GM12878 (cell line): ENCODE data around the gene COL4A2. TPM values are rescaled to one million over a fixed set of nuclear protein-coding genes. Genes with fewer than 3 reads are reported as not detected.

Experiments used
- ATAC-seq: fragments of 200-7000 bp; cut with Tn5 transposase; 3 replicates; pipeline ENCODE4 v1.9.1; 2020; ENCODE audit warnings: mild to moderate bottlenecking, moderate library complexity
- BruUV-seq: library from RNA; stranded (reverse); fragments of 400-500 nt; replicated peaks from 2 replicates; lab custom pipeline; 2021; lab: Mats Ljungman, UMichigan
- CTCF ChIA-PET: fragments of 300-600 bp; sonication (Branson Sonifier 250); formaldehyde crosslinking; extraction: SDS; loops from one replicate; lab custom pipeline; 2021; ENCODE audit warnings: inconsistent platforms; lab: Yijun Ruan, JAX
- POLR2A ChIA-PET: fragments of 350-600 bp; formaldehyde crosslinking; extraction: SDS; loops from one replicate; lab custom pipeline; 2021; ENCODE audit warnings: inconsistent platforms; lab: Charles Lee
- RAD21 ChIA-PET: fragments of 300-600 bp; sonication (Branson Sonifier 250); formaldehyde crosslinking; loops from one replicate; lab custom pipeline; 2023; ENCODE audit warnings: antibody characterized with exemption; ENCODE audit not compliant: unreplicated experiment; lab: Charles Lee
- SMC1A ChIA-PET: fragments of 300-600 bp; sonication (Branson Sonifier 250); formaldehyde crosslinking; loops from one replicate; lab custom pipeline; 2023; ENCODE audit not compliant: unreplicated experiment, uncharacterized antibody; lab: Charles Lee
- DNase-seq: peaks from one replicate; pipeline ENCODE4 v3.0.0-alpha.2; 2011; ENCODE audit warnings: low read depth, low spot score
- FAIRE-seq: peaks from 3 replicates; lab custom pipeline; 2011; peaks lifted over from hg19 to GRCh38; lab: Jason Lieb, UNC
- H2AFZ ChIP-seq: 2 replicates; pipeline ENCODE4 v1.6.0; 2011; ENCODE audit warnings: low read depth, low read length, control low read depth; ENCODE audit not compliant: control insufficient read depth
- H3K27ac ChIP-seq: 2 replicates; pipeline ENCODE4 v1.5.1; 2011; ENCODE audit warnings: control low read depth; ENCODE audit not compliant: control insufficient read depth, insufficient read depth
- H3K27me3 ChIP-seq, 2 experiments: replicated peaks in 1 of 2; 2 replicates each; pipeline versions ENCODE4 v1.6.0 to v1.6.1; 2011; ENCODE audit warnings: low read length in 1 of 2; ENCODE audit not compliant: control insufficient read depth in 2 of 2, insufficient read depth in 2 of 2
- H3K36me3 ChIP-seq, 2 experiments: 2 replicates each; pipeline ENCODE4 v1.5.1; 2011; ENCODE audit warnings: low read length in 1 of 2; ENCODE audit not compliant: control insufficient read depth in 2 of 2, insufficient read depth in 2 of 2
- H3K4me1 ChIP-seq: 2 replicates; pipeline ENCODE4 v1.6.1; 2011; ENCODE audit warnings: mild to moderate bottlenecking, low read length, moderate library complexity, mixed read lengths; ENCODE audit not compliant: control insufficient read depth, insufficient read depth
- H3K4me2 ChIP-seq: 2 replicates; pipeline ENCODE4 v1.6.0; 2011; ENCODE audit warnings: control low read depth; ENCODE audit not compliant: control insufficient read depth, insufficient read depth
- H3K4me3 ChIP-seq: fragments of 200-600 bp; sonication (generic); 2 replicates; pipeline ENCODE4 v1.5.1; 2016
- H3K79me2 ChIP-seq: 2 replicates; pipeline ENCODE4 v1.6.0; 2011; ENCODE audit warnings: low read length; ENCODE audit not compliant: control insufficient read depth, insufficient read depth
- H3K9ac ChIP-seq: 2 replicates; pipeline ENCODE4 v1.8.0; 2011; ENCODE audit warnings: low read length, control low read depth, mixed read lengths; ENCODE audit not compliant: control insufficient read depth, insufficient read depth
- H3K9me3 ChIP-seq: replicated peaks from 3 replicates; pipeline ENCODE4 v1.5.1; 2011; ENCODE audit warnings: mild to moderate bottlenecking, low read length; ENCODE audit not compliant: control insufficient read depth, insufficient read depth
- H4K20me1 ChIP-seq: 2 replicates; pipeline ENCODE4 v1.6.0; 2011; ENCODE audit not compliant: control insufficient read depth, insufficient read depth
- BACH1 ChIP-seq: fragments of 450-650 bp; IDR thresholded peaks from 2 replicates; pipeline ENCODE4 v1.6.1; 2017; ENCODE audit warnings: mild to moderate bottlenecking, borderline replicate concordance
- CHD4 ChIP-seq: fragments of 200-600 bp; sonication (generic); IDR thresholded peaks from 2 replicates; pipeline ENCODE4 v1.6.1; 2016; ENCODE audit warnings: mild to moderate bottlenecking
- KAT2A ChIP-seq: conservative IDR thresholded peaks from 2 replicates; pipeline ENCODE4 v1.6.1; 2011; ENCODE audit warnings: low read depth, low read length; ENCODE audit not compliant: control insufficient read depth
- MTA2 ChIP-seq: fragments of 450-650 bp; IDR thresholded peaks from 2 replicates; pipeline ENCODE4 v1.6.1; 2016; ENCODE audit warnings: low read depth, mild to moderate bottlenecking, moderate library complexity
- STAT3 ChIP-seq: IDR thresholded peaks from 2 replicates; pipeline ENCODE4 v1.6.1; 2011; ENCODE audit warnings: low read depth, low read length, improper control_type of control experiment
- ZNF207 ChIP-seq: fragments of 450-650 bp; IDR thresholded peaks from 2 replicates; pipeline ENCODE4 v1.6.1; 2014; ENCODE audit warnings: antibody characterized with exemption, mild to moderate bottlenecking, borderline replicate concordance
- WGBS: methylation state at CpG from one replicate; pipeline ENCODE4 v1.1.6; 2016; ENCODE audit warnings: low lambda C conversion rate; ENCODE audit not compliant: insufficient replicate concordance, insufficient coverage; ENCODE audit errors: missing lambda C conversion rate; 5-methylcytosine and 5-hydroxymethylcytosine counted together
- in situ Hi-C: fragments of 300-500 bp; cut with MboI; formaldehyde crosslinking; loops from 9 replicates; pipeline ENCODE4 v1.14.3; 2018; ENCODE audit warnings: mixed read lengths
- intact Hi-C: fragments of 100-400 bp; cut with micrococcal nuclease; formaldehyde crosslinking; loops from one replicate; pipeline ENCODE4 v1.14.2; 2022; ENCODE audit not compliant: unreplicated experiment
- polyA plus RNA-seq, 11 experiments: library from polyadenylated mRNA; depleted of rRNA in 4 of 11; unstranded in 6 of 11; stranded (reverse) in 5 of 11; fragments of >200 nt; fragmentation: Nextera tagmentation in 4 of 11; fragmentation: Illumina TruSeq in 1 of 11; extraction: Ambion mirVana in 4 of 11; extraction: Trizol in 1 of 11; gene quantifications; 1 replicate in 1 of 11; 2 replicates in 10 of 11; pipeline versions ENCODE4 v1.2.1 to v1.2.3, GENCODE V29; 2011 to 2016; ENCODE audit warnings: inconsistent platforms in 2 of 11, missing spikeins in 2 of 11, low read depth in 1 of 11
- total RNA-seq, 4 experiments: library from RNA; depleted of rRNA in 3 of 4; stranded (reverse); fragments of >200 nt in 3 of 4; fragmentation: Illumina TruSeq in 1 of 4; extraction: Trizol in 1 of 4; gene quantifications; 2 replicates each; pipeline versions ENCODE4 v1.2.1 to v1.2.3, GENCODE V29; 2013 to 2021
- TF ChIP-seq, protein P1 (sequence below): fragments of 150-350 bp; IDR thresholded peaks from 2 replicates; pipeline ENCODE4 v1.6.1; 2016; ENCODE audit warnings: low read depth, low read length
- TF ChIP-seq, protein P2 (sequence below): fragments of 450-650 bp; formaldehyde crosslinking; IDR thresholded peaks from 2 replicates; pipeline ENCODE4 v1.5.0; 2022; ENCODE audit warnings: mild to moderate bottlenecking, missing genetic modification characterization
- TF ChIP-seq, protein P3 (sequence below): fragments of 450-650 bp; IDR thresholded peaks from 2 replicates; pipeline ENCODE4 v1.6.1; 2016; ENCODE audit warnings: mild to moderate bottlenecking
- TF ChIP-seq, protein P4 (sequence below): IDR thresholded peaks from 2 replicates; pipeline ENCODE4 v1.6.1; 2012; ENCODE audit warnings: low read depth, low read length, improper control_type of control experiment
- TF ChIP-seq, protein P5 (sequence below): IDR thresholded peaks from 2 replicates; pipeline ENCODE4 v1.6.1; 2011; ENCODE audit warnings: borderline replicate concordance, low read depth, mild to moderate bottlenecking, moderate library complexity, low read length; ENCODE audit not compliant: insufficient read depth, poor library complexity, severe bottlenecking

The COL4A2 gene
- total and polyA plus RNA-seq, 10 of the 15 experiments (the other 5 are each of a cell fraction or from before 2014, with no cell fraction given): 0.16 to 1.6 (median 0.62) TPM; not detected in 3

DNA sequence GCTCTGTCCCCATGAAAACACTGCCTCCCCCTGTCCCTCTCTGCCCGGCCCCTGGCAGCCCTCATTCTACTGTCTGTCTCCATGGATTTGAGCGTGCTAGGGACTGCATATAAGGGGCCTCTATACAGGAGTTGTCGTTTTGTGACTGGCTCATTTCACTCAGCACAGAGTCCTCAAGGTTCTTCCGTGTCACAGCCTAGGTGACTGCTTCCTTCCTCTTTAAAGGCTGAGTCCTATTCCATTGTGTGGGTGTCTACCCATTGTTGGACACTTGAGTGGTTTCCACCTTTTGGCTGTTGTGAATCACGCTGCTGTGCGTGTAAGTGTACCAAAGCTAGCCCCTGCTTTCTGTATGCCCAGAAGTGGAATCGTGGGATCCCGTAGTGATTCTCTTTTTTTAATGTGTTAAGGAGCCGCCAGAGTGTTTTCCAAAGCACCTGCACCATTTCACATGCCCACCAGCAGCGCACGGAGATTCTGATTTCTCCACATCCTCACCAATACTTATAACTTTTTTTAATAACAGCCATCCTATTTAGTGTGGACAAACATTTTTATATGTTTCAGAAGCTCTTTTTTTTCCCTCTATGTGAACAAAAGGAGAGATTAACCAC, 116.7 kb downstream of the COL4A2 start:
- no TSS peak for BruUV-seq
- in situ Hi-C loops: loop anchor here (25.0 kb wide), 1 partner anchor 1461 kb away; no protein-coding TSS in a partner anchor
- Histone ChIP-seq H3K79me2 (no peaks in the 10 kb centered on the region), H3K9ac (no peak overlapping the region), H3K4me3 (no peak overlapping the region), H3K4me1 (no peaks in the 10 kb centered on the region), H3K4me2 (no peak overlapping the region), H3K9me3 (no peaks in the 10 kb centered on the region), H3K27ac (no peak overlapping the region), H4K20me1 (no peaks in the 10 kb centered on the region), H2AFZ (no peak overlapping the region), H3K27me3 (peaks cover 0 to 8% of the 10 kb centered on the region in 2 experiments; a peak in 2 of 4 replicates), H3K36me3 (no peaks in the 10 kb centered on the region)
- 28% methylated on average over 11 of the region's 11 CpGs for WGBS
- RAD21 ChIA-PET: interaction anchor here (0.6 kb wide), 1 partner anchor 197 kb away, joined by 3 read pairs; no protein-coding TSS in a partner anchor
- ATAC-seq (no peak), FAIRE-seq (no peak), DNase-seq (no peak)
- SMC1A ChIA-PET: interaction anchor here (0.6 to 1.5 kb wide), 4 partner anchors 12 to 203 kb away, joined by 3 to 4 read pairs (median 3); no protein-coding TSS in a partner anchor
- intact Hi-C loops: no loop called here
- POLR2A ChIA-PET: interaction anchor here (0.6 kb wide), 2 partner anchors 206 to 1076 kb away, joined by 3 read pairs; no protein-coding TSS in a partner anchor
- CTCF ChIA-PET: interaction anchor here (1.4 to 1.9 kb wide), 2 partner anchors 20 to 40 kb away, joined by 3 to 11 read pairs; no protein-coding TSS in a partner anchor
- TF ChIP-seq KAT2A: no peak
- no peak for TF ChIP-seq MTA2
- TF ChIP-seq, protein P1, sequence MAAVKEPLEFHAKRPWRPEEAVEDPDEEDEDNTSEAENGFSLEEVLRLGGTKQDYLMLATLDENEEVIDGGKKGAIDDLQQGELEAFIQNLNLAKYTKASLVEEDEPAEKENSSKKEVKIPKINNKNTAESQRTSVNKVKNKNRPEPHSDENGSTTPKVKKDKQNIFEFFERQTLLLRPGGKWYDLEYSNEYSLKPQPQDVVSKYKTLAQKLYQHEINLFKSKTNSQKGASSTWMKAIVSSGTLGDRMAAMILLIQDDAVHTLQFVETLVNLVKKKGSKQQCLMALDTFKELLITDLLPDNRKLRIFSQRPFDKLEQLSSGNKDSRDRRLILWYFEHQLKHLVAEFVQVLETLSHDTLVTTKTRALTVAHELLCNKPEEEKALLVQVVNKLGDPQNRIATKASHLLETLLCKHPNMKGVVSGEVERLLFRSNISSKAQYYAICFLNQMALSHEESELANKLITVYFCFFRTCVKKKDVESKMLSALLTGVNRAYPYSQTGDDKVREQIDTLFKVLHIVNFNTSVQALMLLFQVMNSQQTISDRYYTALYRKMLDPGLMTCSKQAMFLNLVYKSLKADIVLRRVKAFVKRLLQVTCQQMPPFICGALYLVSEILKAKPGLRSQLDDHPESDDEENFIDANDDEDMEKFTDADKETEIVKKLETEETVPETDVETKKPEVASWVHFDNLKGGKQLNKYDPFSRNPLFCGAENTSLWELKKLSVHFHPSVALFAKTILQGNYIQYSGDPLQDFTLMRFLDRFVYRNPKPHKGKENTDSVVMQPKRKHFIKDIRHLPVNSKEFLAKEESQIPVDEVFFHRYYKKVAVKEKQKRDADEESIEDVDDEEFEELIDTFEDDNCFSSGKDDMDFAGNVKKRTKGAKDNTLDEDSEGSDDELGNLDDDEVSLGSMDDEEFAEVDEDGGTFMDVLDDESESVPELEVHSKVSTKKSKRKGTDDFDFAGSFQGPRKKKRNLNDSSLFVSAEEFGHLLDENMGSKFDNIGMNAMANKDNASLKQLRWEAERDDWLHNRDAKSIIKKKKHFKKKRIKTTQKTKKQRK: no peak
- TF ChIP-seq, protein P2, sequence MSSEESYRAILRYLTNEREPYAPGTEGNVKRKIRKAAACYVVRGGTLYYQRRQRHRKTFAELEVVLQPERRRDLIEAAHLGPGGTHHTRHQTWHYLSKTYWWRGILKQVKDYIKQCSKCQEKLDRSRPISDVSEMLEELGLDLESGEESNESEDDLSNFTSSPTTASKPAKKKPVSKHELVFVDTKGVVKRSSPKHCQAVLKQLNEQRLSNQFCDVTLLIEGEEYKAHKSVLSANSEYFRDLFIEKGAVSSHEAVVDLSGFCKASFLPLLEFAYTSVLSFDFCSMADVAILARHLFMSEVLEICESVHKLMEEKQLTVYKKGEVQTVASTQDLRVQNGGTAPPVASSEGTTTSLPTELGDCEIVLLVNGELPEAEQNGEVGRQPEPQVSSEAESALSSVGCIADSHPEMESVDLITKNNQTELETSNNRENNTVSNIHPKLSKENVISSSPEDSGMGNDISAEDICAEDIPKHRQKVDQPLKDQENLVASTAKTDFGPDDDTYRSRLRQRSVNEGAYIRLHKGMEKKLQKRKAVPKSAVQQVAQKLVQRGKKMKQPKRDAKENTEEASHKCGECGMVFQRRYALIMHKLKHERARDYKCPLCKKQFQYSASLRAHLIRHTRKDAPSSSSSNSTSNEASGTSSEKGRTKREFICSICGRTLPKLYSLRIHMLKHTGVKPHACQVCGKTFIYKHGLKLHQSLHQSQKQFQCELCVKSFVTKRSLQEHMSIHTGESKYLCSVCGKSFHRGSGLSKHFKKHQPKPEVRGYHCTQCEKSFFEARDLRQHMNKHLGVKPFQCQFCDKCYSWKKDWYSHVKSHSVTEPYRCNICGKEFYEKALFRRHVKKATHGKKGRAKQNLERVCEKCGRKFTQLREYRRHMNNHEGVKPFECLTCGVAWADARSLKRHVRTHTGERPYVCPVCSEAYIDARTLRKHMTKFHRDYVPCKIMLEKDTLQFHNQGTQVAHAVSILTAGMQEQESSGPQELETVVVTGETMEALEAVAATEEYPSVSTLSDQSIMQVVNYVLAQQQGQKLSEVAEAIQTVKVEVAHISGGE (CRISPR knock-in tag): no peak
- no peak for TF ChIP-seq BACH1
- TF ChIP-seq ZNF207: no peak
- TF ChIP-seq CHD4: no peak
- TF ChIP-seq, protein P3, sequence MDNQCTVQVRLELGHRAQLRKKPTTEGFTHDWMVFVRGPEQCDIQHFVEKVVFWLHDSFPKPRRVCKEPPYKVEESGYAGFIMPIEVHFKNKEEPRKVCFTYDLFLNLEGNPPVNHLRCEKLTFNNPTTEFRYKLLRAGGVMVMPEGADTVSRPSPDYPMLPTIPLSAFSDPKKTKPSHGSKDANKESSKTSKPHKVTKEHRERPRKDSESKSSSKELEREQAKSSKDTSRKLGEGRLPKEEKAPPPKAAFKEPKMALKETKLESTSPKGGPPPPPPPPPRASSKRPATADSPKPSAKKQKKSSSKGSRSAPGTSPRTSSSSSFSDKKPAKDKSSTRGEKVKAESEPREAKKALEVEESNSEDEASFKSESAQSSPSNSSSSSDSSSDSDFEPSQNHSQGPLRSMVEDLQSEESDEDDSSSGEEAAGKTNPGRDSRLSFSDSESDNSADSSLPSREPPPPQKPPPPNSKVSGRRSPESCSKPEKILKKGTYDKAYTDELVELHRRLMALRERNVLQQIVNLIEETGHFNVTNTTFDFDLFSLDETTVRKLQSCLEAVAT: no peak
- TF ChIP-seq STAT3: no peak
- TF ChIP-seq, protein P4, sequence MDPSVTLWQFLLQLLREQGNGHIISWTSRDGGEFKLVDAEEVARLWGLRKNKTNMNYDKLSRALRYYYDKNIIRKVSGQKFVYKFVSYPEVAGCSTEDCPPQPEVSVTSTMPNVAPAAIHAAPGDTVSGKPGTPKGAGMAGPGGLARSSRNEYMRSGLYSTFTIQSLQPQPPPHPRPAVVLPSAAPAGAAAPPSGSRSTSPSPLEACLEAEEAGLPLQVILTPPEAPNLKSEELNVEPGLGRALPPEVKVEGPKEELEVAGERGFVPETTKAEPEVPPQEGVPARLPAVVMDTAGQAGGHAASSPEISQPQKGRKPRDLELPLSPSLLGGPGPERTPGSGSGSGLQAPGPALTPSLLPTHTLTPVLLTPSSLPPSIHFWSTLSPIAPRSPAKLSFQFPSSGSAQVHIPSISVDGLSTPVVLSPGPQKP: no peak
- TF ChIP-seq, protein P5, sequence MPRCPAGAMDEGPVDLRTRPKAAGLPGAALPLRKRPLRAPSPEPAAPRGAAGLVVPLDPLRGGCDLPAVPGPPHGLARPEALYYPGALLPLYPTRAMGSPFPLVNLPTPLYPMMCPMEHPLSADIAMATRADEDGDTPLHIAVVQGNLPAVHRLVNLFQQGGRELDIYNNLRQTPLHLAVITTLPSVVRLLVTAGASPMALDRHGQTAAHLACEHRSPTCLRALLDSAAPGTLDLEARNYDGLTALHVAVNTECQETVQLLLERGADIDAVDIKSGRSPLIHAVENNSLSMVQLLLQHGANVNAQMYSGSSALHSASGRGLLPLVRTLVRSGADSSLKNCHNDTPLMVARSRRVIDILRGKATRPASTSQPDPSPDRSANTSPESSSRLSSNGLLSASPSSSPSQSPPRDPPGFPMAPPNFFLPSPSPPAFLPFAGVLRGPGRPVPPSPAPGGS: no peak
